HG02870 (cell line): ENCODE data around the gene CDC45.
"Not testable (repeated sequence)": the region's sequence is repeated elsewhere in the genome, so short reads cannot be mapped to it uniquely, and the experiment has no call there.

Experiments
- ATAC-seq: cut with Tn5 transposase; IDR thresholded peaks from one replicate; pipeline ENCODE4 v1.9.1; 2021; ENCODE audit warnings: mild to moderate bottlenecking, moderate library complexity; ENCODE audit not compliant: unreplicated experiment

CDC45 gene

GRCh38 chr22:19526076-19526701 is 46.5 kb downstream of the CDC45 start:
- no peak for ATAC-seq

DNA sequence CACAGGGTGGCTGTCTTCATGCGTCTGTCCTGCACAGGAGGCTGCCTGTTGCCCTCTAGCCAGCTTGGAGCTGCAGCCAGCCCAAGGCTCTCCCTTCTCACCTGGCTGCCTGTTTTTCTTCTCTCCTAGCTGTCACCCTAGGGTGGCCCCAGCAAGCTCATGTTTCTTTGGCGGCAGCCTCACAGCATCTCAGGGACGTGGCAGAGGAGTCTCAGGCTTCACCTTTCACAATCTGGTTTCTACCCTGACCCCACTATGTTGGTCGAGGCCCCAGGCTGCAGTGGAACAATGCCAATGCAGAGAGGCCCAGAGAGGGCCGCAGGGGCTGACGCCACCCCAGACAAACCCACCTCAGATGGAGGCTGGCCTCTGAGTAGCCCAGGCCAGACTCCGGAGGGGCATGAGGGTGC is 47.0 kb downstream of the CDC45 start:
- no peak for ATAC-seq

DNA sequence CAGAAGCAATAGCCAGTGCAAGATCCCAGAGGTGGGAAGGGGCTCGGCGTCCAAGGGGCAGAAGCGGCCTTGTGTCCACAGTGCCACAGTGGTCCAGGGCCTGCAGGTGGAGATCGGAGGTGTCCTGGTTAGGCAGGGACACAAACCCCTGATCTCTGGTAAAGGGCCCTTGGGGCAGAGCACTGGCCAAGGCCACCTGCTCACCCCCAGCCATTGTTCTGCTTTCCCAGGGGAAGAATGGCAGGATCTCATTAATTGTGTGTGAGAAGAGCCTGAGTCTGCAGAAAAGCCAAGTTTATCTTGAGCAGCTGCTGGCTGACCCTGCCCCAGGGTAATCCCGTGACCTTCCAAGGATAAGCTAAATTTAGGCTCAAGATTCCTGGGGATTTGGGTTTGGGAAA is 47.6 kb downstream of the CDC45 start:
- no peak for ATAC-seq

- ATAC-seq, result no peak
Measured at GRCh38 chr22:19527861-19528417, 48.2 kb downstream of the CDC45 start.

GRCh38 chr22:19529811-19530210 is 50.1 kb downstream of the CDC45 start:
- ATAC-seq, result no peak

DNA sequence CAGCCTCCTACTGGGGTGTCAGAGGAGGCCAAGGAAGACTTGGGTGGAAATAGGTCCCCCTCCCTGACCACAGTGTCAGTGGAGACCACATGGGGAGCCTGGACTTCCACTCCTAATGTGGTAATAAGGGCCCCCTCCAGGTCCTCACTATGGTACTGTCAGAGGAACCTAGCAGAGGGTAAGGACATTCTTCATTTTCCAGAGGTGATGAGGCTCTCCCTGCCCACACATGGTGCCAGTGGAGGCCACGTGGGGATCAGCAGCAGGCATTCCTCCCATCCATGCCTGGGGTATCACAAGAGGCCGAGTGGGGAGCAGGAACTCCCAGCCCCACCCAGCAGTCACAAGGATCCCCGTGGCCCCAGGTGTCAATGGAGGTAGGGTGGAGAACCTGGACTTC is 51.0 kb downstream of the CDC45 start:
- ATAC-seq, result no peak

GRCh38 chr22:19531327-19531726 is 51.6 kb downstream of the CDC45 start:
- not testable (repeated sequence) for ATAC-seq

DNA sequence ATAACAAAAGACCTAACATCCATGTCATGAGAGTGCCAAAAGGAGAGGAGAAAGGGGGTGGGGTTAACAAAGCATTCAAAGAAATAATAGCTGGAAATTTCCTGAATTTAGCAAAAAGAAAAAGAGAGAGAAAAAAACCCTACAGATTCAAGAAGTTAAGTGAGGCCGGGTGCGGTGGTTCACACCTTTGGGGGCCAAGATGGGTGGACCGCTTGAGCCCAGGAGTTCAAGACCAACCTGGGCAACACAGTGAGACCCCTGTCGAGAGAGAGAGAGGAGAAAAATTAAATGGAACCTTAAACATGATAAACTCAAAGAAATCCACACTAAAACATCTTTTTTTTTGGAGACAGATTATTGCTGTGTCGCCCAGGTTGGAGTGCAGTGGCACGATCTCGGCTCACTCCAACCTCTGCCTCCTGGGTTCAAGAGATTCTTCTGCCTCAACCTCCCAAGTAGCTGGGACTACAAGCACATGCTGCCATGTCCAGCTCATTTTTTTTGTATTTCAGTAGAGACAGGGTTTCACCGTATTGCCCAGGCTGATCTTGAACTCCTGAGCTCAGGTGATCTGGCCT is 53.4 kb downstream of the CDC45 start:
- ATAC-seq, result no peak

- no peak for ATAC-seq
Measured at GRCh38 chr22:19533857-19534256, 54.1 kb downstream of the CDC45 start.

GRCh38 chr22:19535001-19535400 is 55.3 kb downstream of the CDC45 start:
- ATAC-seq, result no peak

DNA sequence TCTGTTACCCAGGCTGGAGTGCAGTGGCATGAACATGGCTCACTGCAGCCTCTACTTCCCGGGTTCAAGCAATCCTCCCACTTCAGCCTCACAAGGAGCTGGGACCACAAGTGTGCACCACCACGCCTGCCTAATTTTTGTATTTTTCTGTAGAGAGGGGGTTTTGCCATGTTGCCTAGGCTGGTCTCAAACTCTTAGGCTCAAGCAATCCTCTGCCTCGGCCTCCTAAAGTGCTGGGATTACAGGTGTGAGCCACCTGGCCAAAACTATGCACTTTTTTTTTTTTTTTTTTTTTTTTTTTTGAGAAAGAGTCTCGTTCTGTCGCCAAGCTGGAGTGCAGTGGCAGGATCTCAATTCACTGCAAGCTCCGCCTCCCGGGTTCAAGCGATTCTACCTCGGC is 56.8 kb downstream of the CDC45 start:
- no peak for ATAC-seq

- ATAC-seq, result no peak
Measured at GRCh38 chr22:19537941-19538488, 58.3 kb downstream of the CDC45 start.

DNA sequence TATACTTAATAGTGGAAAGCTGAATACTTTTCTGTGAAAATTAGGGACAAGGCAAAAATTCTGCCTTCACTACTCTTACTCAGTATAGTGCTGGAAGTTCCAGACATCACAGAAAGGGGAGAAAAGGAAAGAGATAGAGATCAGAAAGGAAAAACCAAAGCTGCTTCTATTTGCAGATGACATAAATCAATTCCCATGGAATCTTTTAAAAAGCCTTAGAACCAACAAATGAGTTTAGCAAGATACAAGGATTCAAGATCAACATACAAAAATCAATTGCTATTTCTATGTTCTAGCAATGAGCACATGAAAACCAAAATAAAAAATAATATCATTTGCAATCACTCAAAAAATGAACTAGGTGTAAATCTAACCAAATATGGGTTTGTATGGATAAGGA is 60.7 kb downstream of the CDC45 start:
- no peak for ATAC-seq

DNA sequence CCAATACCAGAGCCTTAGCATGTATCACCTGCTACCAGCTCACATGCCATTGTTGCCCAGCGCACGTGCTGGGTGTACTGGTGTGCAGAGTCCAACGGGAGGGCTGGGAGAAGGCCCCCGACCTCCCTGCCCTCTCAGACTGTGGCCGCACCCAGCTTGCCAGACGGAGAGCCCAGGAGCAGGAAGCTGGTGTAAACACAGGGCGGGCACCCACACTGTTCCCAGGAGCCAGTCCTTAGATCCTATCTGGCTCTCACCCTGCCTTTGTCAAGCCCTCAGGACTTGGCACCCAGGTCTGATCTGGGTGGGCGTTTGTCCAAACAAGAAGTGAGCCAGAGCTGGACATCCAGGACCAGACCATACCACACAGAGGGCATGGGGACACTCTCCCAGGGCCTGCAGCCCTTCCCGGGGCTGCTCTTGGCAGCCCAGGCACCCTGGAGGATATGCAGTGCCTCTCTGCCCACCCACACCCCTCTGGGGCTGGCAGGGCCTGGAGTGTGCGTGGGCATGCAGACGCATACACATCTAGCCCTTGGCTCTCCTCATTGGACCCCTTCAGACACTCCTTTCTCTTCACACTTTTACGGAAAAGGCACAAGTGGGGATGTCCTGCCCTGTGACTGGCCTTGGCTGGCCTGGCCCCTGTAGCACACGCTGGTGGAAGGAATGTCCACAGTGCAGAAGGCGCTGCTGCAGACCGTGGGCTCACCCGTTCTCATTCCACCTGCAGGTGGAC is 64.4 kb downstream of the CDC45 start:
- no peak for ATAC-seq

GRCh38 chr22:19545935-19546207 is 66.2 kb downstream of the CDC45 start:
- ATAC-seq, result no peak

GRCh38 chr22:19546680-19547079 is 67.0 kb downstream of the CDC45 start:
- ATAC-seq, result no peak

GRCh38 chr22:19547620-19548019 is 67.9 kb downstream of the CDC45 start:
- ATAC-seq, result no peak

DNA sequence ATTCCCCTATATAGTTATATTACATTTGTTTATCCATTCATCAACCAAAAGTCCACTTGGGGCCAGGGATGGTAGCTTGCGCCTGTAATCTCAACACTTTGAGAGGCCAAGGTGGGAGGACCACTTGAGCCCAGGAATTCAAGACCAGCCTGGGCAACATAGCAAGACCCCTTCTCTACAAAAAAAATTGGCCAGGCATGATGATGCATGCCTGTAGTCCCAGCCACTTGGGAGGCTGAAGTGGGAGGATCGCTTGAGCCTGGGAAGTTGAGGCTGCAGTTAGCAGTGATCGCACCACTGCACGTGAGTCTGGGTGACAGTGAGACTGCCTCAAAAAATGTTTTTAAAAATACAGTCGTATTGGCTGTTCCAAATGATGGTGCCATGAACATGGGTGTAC is 68.7 kb downstream of the CDC45 start:
- not testable (repeated sequence) for ATAC-seq

GRCh38 chr22:19548964-19549363 is 69.2 kb downstream of the CDC45 start:
- no peak for ATAC-seq

DNA sequence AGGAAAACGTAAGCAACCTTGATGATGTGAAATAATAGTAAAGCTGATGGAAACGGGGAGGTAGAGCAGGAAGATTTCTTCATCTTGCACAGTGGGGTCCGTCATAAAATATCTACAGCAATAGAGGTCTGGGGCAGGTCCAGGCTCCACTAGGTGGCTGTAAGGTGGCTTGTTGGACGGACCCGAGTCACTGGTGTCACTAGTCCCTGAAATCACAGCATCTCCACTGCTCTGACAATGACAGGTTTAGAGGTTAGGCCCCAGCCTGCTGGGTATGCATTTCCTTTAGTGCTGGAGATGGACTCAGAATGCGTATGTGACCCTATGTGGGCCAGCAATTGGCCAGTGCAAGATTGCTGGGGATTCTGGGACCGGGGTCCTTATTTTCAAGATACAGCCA is 69.7 kb downstream of the CDC45 start:
- no peak for ATAC-seq

GRCh38 chr22:19550382-19550781 is 70.7 kb downstream of the CDC45 start:
- no peak for ATAC-seq

GRCh38 chr22:19553201-19553600 is 73.5 kb downstream of the CDC45 start:
- no peak for ATAC-seq
